HepG2 (cell line): ENCODE results near the gene HDGFL2. TPM values are rescaled to one million over a fixed set of nuclear protein-coding genes. Genes with fewer than 3 reads are reported as not detected.
A peak's percentile ranks its signal among the peaks of the same experiment; 100 is the strongest.

Experiments
- ARID4A ChIP-seq: sonication (generic); formaldehyde crosslinking; IDR thresholded peaks from 2 replicates; pipeline ENCODE4 v1.5.0; 2020; ENCODE audit warnings: mild to moderate bottlenecking, missing genetic modification reagents, borderline replicate concordance
- ARID5B ChIP-seq: IDR thresholded peaks from 2 replicates; pipeline ENCODE4 v1.4.0; 2020; ENCODE audit warnings: mild to moderate bottlenecking, missing genetic modification reagents
- CBX1 ChIP-seq: IDR thresholded peaks from one replicate; pipeline ENCODE4 v1.6.1; 2016; ENCODE audit warnings: antibody characterized with exemption, low read depth
- DNMT1 ChIP-seq: sonication (generic); formaldehyde crosslinking; IDR thresholded peaks from 2 replicates; pipeline ENCODE4 v1.5.1; 2020; ENCODE audit warnings: mild to moderate bottlenecking, missing genetic modification reagents
- GABPA ChIP-seq, 2 experiments: IDR thresholded peaks; 2 replicates each; pipeline ENCODE4 v1.6.1; 2011 to 2016; ENCODE audit warnings: low read depth in 2 of 2, low read length in 1 of 2, missing biosample characterization in 1 of 2, missing genetic modification characterization in 1 of 2
- HDAC1 ChIP-seq: sonication (generic); formaldehyde crosslinking; IDR thresholded peaks from 2 replicates; pipeline ENCODE4 v1.5.1; 2020; ENCODE audit warnings: mild to moderate bottlenecking, missing genetic modification reagents
- HNF4A ChIP-seq: sonication (generic); formaldehyde crosslinking; IDR thresholded peaks from 2 replicates; pipeline ENCODE4 v1.4.0; 2020; ENCODE audit warnings: missing genetic modification reagents
- HOXA7 ChIP-seq: sonication (generic); formaldehyde crosslinking; IDR thresholded peaks from 2 replicates; pipeline ENCODE4 v1.8.1; 2022; ENCODE audit warnings: mild to moderate bottlenecking, missing genetic modification reagents, moderate library complexity
- IKZF5 ChIP-seq: IDR thresholded peaks from 2 replicates; pipeline ENCODE4 v1.6.1; 2018; ENCODE audit warnings: missing genetic modification reagents, mild to moderate bottlenecking, missing compliant biosample characterization
- NONO ChIP-seq, 2 experiments: fragments of 450-650 bp in 1 of 2; sonication (generic) in 1 of 2; formaldehyde crosslinking in 1 of 2; IDR thresholded peaks in 1 of 2; conservative IDR thresholded peaks in 1 of 2; 2 replicates each; pipeline versions ENCODE4 v1.6.1 to v1.8.0; 2017 to 2022; ENCODE audit warnings: mild to moderate bottlenecking in 1 of 2, missing genetic modification reagents in 1 of 2, moderate library complexity in 1 of 2
- NR0B2 ChIP-seq: sonication (generic); formaldehyde crosslinking; IDR thresholded peaks from 2 replicates; pipeline ENCODE4 v1.4.0; 2020; ENCODE audit warnings: mild to moderate bottlenecking, missing genetic modification reagents
- POLR2AphosphoS2 ChIP-seq: IDR thresholded peaks from 2 replicates; pipeline ENCODE4 v1.6.1; 2011; ENCODE audit warnings: low read depth, low read length, improper control_type of control experiment
- SAP130 ChIP-seq: IDR thresholded peaks from 2 replicates; pipeline ENCODE4 v1.6.1; 2016; ENCODE audit warnings: low read depth
- TBL1XR1 ChIP-seq: fragments of 150-350 bp; IDR thresholded peaks from 2 replicates; pipeline ENCODE4 v1.6.1; 2014; ENCODE audit warnings: borderline replicate concordance, low read length; ENCODE audit not compliant: partially characterized antibody
- ZNF792 ChIP-seq: IDR thresholded peaks from 2 replicates; pipeline ENCODE4 v1.6.1; 2016
- polyA plus RNA-seq, 8 experiments: library from polyadenylated mRNA; depleted of rRNA in 3 of 8; stranded (reverse) in 7 of 8; unstranded in 1 of 8; fragments of >200 nt; fragmentation: Illumina TruSeq in 4 of 8; extraction: Trizol in 4 of 8; gene quantifications; 2 replicates each; pipeline versions ENCODE4 v1.2.1 to v1.2.3, GENCODE V29; 2011 to 2016; ENCODE audit warnings: low read depth in 4 of 8, missing spikeins in 1 of 8, mixed read lengths in 1 of 8; ENCODE audit not compliant: insufficient read depth in 1 of 8
- total RNA-seq, 5 experiments: library from RNA; depleted of rRNA; stranded (reverse); fragments of >200 nt; fragmentation: Illumina TruSeq; extraction: Trizol; gene quantifications; 2 replicates each; pipeline ENCODE4 v1.2.3, GENCODE V29; 2016; ENCODE audit warnings: low read depth in 1 of 5
- TF ChIP-seq, protein P1 (sequence below): sonication (generic); formaldehyde crosslinking; IDR thresholded peaks from 2 replicates; pipeline ENCODE4 v1.4.0; 2020; ENCODE audit warnings: missing genetic modification reagents, borderline replicate concordance

Gene HDGFL2
- total and polyA plus RNA-seq, 2 of the 13 experiments (the other 11 are each of a cell fraction or from before 2014, with no cell fraction given), result 20.0 to 51.1 TPM

DNA sequence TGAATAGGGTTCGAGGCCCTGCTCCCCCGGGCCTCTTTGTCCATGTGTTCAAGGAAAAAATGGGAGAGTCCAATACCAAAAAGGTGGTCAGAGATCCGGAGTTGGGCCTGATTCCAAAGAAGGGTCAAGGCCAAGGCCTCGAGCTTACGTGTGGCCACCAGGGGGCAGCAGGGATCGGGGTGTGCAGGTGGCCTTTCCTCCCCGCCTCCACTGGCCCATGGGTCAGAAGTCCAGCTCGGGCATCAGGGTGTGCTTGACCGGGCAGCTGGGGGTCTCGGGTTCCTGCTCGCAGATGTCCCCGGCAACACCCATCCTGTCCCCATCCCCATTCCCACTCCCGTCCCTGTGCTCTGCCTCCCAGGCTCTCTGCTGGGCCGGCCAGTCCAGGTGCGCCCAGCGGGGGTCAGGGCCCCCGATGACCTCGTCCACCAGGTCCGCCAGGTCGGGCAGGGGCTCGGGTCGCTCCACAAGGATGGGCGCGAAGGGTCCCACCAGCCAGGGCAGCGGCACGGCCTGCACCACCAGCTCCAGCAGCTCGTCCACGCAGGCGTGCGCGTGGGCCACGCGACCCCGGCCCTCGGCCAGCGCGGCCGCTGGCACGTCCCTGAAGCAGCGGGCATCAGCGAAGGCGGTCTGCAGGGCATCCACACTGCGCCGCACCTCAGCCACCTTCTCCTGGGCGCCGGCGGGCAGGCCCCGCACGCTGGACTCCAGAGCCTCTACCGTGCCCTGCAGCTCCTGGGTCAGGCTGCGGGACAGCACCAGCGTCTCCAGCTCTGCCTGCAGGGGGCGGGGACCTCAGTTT, 51.4 kb downstream of the HDGFL2 start (continued):
- TF ChIP-seq TBL1XR1 (peak; percentile 60), DNMT1 (0 out of 2 replicates have a peak, but pooled peaks have one; percentile 54), ARID4A (CRISPR knock-in tag) (peak; percentile 48; the same call in 1 of the 2 replicates), HNF4A (CRISPR knock-in tag) (peak; percentile 94), GABPA (IDR thresholded peaks at IDR 0.05; ENCODE audit: low read depth, low read length) (no peak), GABPA (CRISPR knock-in tag; IDR thresholded peaks at IDR 0.05; ENCODE audit: low read depth) (peak; percentile 27; the same call in 1 of the 2 replicates), NR0B2 (no peak), HDAC1 (CRISPR knock-in tag) (peak; percentile 48; the same call in 1 of the 2 replicates), SAP130 (CRISPR knock-in tag) (peak; percentile 53; the same call in 1 of the 2 replicates), POLR2AphosphoS2 (no peak), ARID5B (peak; percentile 83), CBX1 (peak; percentile 31), IKZF5 (peak; percentile 17; the same call in 1 of the 2 replicates), ZNF792 (CRISPR knock-in tag) (0 out of 2 replicates have a peak, but pooled peaks have one; percentile 41), NONO (IDR thresholded peaks at IDR 0.05) (no peak), NONO (CRISPR knock-in tag; conservative IDR thresholded peaks at IDR 0.05) (peak; percentile 61; the same call in 1 of the 2 replicates), HOXA7 (CRISPR knock-in tag) (no peak)
- TF ChIP-seq, protein P1, sequence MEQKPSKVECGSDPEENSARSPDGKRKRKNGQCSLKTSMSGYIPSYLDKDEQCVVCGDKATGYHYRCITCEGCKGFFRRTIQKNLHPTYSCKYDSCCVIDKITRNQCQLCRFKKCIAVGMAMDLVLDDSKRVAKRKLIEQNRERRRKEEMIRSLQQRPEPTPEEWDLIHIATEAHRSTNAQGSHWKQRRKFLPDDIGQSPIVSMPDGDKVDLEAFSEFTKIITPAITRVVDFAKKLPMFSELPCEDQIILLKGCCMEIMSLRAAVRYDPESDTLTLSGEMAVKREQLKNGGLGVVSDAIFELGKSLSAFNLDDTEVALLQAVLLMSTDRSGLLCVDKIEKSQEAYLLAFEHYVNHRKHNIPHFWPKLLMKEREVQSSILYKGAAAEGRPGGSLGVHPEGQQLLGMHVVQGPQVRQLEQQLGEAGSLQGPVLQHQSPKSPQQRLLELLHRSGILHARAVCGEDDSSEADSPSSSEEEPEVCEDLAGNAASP (CRISPR knock-in tag), result peak; percentile 72; the same call in 1 of the 2 replicates
